MCF 10A (cell line): Measurements from ENCODE around the gene TAS2R60. TPM values are rescaled to one million over a fixed set of nuclear protein-coding genes. Genes with fewer than 3 reads are reported as not detected.

Experiments
- BruUV-seq: library from RNA; stranded (reverse); fragments of 400-500 nt; replicated peaks from 2 replicates; lab custom pipeline; 2021; lab: Mats Ljungman, UMichigan
- CTCF ChIA-PET: fragments of 300-600 bp; sonication (Branson Sonifier 250); formaldehyde crosslinking; extraction: SDS; loops from one replicate; lab custom pipeline; 2021; ENCODE audit warnings: antibody characterized with exemption, inconsistent platforms; lab: Yijun Ruan, JAX
- POLR2A ChIA-PET: fragments of 300-600, 350-650 bp; sonication (Branson Sonifier 250); formaldehyde crosslinking; extraction: SDS; loops from one replicate; lab custom pipeline; 2020; ENCODE audit warnings: antibody characterized with exemption, inconsistent platforms; lab: Yijun Ruan, JAX
- DNase-seq: peaks from one replicate; pipeline ENCODE4 v3.0.0-alpha.2; 2018; ENCODE audit not compliant: unreplicated experiment
- H3K27ac Mint-ChIP-seq: one replicate; pipeline ENCODE4 v1.8.0; 2022; ENCODE audit warnings: mild to moderate bottlenecking, low read depth, mixed read lengths; ENCODE audit not compliant: unreplicated experiment
- H3K27me3 Mint-ChIP-seq: one replicate; pipeline ENCODE4 v1.8.0; 2022; ENCODE audit warnings: mixed read lengths; ENCODE audit not compliant: insufficient read depth, unreplicated experiment
- H3K36me3 Mint-ChIP-seq: one replicate; pipeline ENCODE4 v1.8.0; 2022; ENCODE audit warnings: mild to moderate bottlenecking, moderate library complexity, mixed read lengths; ENCODE audit not compliant: insufficient read depth, unreplicated experiment
- H3K4me1 Mint-ChIP-seq: one replicate; pipeline ENCODE4 v1.8.0; 2022; ENCODE audit warnings: mixed read lengths; ENCODE audit not compliant: insufficient read depth, unreplicated experiment
- H3K4me3 Mint-ChIP-seq: one replicate; pipeline ENCODE4 v1.8.0; 2022; ENCODE audit warnings: mild to moderate bottlenecking, moderate library complexity, mixed read lengths; ENCODE audit not compliant: unreplicated experiment
- H3K9me3 Mint-ChIP-seq: one replicate; pipeline ENCODE4 v1.8.0; 2022; ENCODE audit warnings: mixed read lengths; ENCODE audit not compliant: unreplicated experiment
- intact Hi-C: fragments of 100-400 bp; cut with micrococcal nuclease; formaldehyde crosslinking; loops from 2 replicates; pipeline ENCODE4 v1.14.1; 2022
- total RNA-seq: library from RNA; stranded (reverse); gene quantifications from 2 replicates; pipeline ENCODE4 v1.2.3, GENCODE V29; 2022
- TF ChIP-seq, protein P1 (sequence below): fragments of 200-600 bp; IDR thresholded peaks from one replicate; pipeline ENCODE4 v1.8.0; 2022; ENCODE audit warnings: antibody characterized with exemption, mild to moderate bottlenecking; ENCODE audit not compliant: unreplicated experiment

The TAS2R60 gene
- total RNA-seq, 1 experiment from 2014 or later, result not detected

DNA sequence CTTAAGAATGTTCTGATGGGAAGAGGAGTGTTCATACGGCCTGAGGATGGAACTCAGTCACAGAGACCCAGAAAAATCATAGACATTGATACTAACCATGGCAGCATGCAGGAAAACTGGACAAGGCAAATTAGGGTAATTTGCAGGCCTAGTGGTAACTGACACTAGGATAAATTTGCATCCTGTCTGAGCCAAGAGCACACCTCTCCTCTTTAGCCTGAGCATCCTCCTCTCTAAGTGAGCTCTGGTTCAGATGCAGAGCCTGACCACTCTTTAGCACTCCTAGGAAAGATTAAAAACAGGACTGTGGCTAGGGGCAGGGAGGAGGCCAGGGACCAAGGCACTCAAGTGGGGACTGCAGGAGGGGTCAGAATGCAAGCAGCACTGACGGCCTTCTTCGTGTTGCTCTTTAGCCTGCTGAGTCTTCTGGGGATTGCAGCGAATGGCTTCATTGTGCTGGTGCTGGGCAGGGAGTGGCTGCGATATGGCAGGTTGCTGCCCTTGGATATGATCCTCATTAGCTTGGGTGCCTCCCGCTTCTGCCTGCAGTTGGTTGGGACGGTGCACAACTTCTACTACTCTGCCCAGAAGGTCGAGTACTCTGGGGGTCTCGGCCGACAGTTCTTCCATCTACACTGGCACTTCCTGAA, 34.4 kb downstream of the TAS2R60 start, which contains the start of gene TAS2R41:
Gene TAS2R41, plus strand, starts transcription at position 373 of the 650 bp plus-strand sequence. Its CDS starts 0 bp downstream, at position 373.
- no peak for DNase-seq
- ChIA-PET POLR2A (no interaction called here), CTCF (interaction anchor here (3.7 kb wide), 1 partner anchor 13 kb away, joined by 18 read pairs; no protein-coding TSS in a partner anchor)
- H3K9me3 Mint-ChIP-seq, result peaks cover 15% of the 10 kb centered on the region
- intact Hi-C loops, result no loop called here
- no TSS peak for BruUV-seq
- TF ChIP-seq, protein P1, sequence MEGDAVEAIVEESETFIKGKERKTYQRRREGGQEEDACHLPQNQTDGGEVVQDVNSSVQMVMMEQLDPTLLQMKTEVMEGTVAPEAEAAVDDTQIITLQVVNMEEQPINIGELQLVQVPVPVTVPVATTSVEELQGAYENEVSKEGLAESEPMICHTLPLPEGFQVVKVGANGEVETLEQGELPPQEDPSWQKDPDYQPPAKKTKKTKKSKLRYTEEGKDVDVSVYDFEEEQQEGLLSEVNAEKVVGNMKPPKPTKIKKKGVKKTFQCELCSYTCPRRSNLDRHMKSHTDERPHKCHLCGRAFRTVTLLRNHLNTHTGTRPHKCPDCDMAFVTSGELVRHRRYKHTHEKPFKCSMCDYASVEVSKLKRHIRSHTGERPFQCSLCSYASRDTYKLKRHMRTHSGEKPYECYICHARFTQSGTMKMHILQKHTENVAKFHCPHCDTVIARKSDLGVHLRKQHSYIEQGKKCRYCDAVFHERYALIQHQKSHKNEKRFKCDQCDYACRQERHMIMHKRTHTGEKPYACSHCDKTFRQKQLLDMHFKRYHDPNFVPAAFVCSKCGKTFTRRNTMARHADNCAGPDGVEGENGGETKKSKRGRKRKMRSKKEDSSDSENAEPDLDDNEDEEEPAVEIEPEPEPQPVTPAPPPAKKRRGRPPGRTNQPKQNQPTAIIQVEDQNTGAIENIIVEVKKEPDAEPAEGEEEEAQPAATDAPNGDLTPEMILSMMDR, result no peak
- H3K27ac Mint-ChIP-seq, result no peak within 1 kb of the TSS
- H3K36me3 Mint-ChIP-seq, result no peaks in the 10 kb centered on the region
- peaks cover 2% of the 10 kb centered on the region for H3K4me1 Mint-ChIP-seq
- H3K27me3 Mint-ChIP-seq, result no peaks in the 10 kb centered on the region
- H3K4me3 Mint-ChIP-seq, result no peak within 1 kb of the TSS

DNA sequence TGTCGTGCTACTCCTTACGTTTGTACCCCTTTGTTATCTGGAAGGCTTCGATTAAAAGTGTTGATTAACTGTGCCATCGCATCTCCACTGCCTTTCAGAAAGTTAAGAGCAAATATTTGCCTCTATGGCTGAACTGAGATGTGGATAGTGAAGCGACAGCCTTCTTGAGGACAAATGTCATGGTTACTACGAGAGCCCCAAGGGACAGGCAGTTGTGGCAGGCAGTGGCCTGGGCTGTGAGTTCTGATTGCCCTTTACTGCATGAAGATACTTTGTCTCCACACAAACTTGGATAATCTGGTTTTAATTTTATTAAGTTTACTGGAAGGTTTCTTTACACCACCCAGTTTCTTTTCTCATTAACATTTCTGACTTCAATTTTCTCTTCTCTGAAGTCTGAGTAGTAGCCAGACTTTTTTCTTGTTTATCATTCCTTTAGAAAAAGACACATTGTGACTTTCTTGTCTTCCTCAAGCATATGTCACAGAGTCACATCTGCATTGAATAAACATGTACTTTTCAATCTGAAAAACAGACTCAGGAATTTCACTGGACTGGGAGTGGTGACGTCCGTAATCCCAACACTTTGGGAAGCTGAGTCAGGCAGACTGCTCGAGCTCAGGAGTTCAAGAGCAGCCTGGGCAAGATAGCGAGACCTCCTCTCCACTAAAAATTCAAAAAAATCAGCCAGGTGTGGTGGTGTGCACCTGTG, 36.0 kb downstream of the TAS2R60 start:
- H3K36me3 Mint-ChIP-seq, result no peaks in the 10 kb centered on the region
- H3K4me1 Mint-ChIP-seq, result no peaks in the 10 kb centered on the region
- no TSS peak for BruUV-seq
- no peak overlapping the region for H3K27ac Mint-ChIP-seq
- DNase-seq, result no peak
- POLR2A ChIA-PET, result no interaction called here
- TF ChIP-seq, protein P1, result no peak
- H3K4me3 Mint-ChIP-seq, result no peak overlapping the region
- H3K27me3 Mint-ChIP-seq, result no peaks in the 10 kb centered on the region
- H3K9me3 Mint-ChIP-seq, result peaks cover 8% of the 10 kb centered on the region
- CTCF ChIA-PET, result interaction anchor here (3.7 kb wide), 1 partner anchor 12 kb away, joined by 18 read pairs; no protein-coding TSS in a partner anchor
- intact Hi-C loops, result no loop called here

DNA sequence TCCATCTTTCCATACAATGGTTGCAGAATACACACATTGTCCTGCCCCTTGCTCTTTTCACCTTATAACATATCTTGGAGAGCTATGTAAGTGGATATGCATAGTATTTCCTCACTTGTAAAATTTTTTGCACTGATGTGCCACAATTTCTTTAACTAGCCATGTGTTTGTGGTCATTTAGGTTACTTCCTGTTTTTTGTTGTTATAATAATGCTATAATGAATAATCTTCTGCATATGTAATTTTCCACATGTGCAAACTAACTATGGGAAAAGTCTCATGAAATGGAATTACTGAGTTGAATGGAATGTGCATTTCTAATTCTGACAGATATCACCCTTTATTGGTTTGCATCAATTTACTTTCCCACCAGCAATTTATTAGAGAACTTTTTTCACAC, 37.2 kb downstream of the TAS2R60 start:
- Mint-ChIP-seq H3K27ac (no peak overlapping the region), H3K4me3 (no peak overlapping the region), H3K27me3 (no peaks in the 10 kb centered on the region), H3K36me3 (no peaks in the 10 kb centered on the region), H3K4me1 (no peaks in the 10 kb centered on the region), H3K9me3 (no peaks in the 10 kb centered on the region)
- CTCF ChIA-PET, result interaction anchor here (3.7 kb wide), 1 partner anchor 11 kb away, joined by 18 read pairs; no protein-coding TSS in a partner anchor
- no peak for DNase-seq
- POLR2A ChIA-PET, result interaction anchor here (1.4 kb wide), 1 partner anchor 9 kb away, joined by 4 read pairs; no protein-coding TSS in a partner anchor
- TF ChIP-seq, protein P1, result no peak
- BruUV-seq, result no TSS peak
- intact Hi-C loops, result no loop called here

DNA sequence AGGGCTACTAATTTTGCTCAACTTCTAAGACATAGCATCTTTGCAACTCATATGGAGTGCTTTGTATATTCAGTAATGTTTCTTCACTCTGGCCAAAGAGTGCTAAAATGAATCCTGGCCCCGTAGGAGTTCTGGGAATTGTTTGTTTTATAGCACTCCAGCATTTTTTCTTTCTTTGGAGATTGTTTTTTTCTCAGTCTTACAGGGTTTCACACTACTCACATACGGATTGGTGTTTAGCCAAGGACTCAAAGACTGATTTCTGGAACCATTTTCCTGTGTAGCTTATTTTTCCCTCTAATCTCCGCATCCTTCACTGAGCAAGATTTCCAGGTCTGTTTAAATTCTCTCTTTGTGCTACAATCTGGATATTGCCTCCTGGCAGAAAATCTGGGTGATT, 40.9 kb downstream of the TAS2R60 start:
- Mint-ChIP-seq H3K4me1 (peaks cover 6% of the 10 kb centered on the region), H3K27ac (no peak overlapping the region), H3K36me3 (no peaks in the 10 kb centered on the region), H3K27me3 (no peaks in the 10 kb centered on the region), H3K9me3 (no peaks in the 10 kb centered on the region), H3K4me3 (no peak overlapping the region)
- ChIA-PET POLR2A (no interaction called here), CTCF (interaction anchor here (1.2 kb wide), 1 partner anchor 243 kb away, joined by 3 read pairs; no protein-coding TSS in a partner anchor)
- intact Hi-C loops, result no loop called here
- DNase-seq, result no peak
- TF ChIP-seq, protein P1, result no peak
- no TSS peak for BruUV-seq
